Stimulated activated CD4-positive, alpha-beta T cell treated with anti-CD3 and anti-CD28 coated beads, Interleukin-15, amount 100 ng/mL, for 24 hours (primary cell): ENCODE results near the gene UFL1.

Experiments
- DNase-seq: peaks from one replicate; pipeline ENCODE4 v3.0.0-alpha.2; 2020

Gene UFL1

DNA sequence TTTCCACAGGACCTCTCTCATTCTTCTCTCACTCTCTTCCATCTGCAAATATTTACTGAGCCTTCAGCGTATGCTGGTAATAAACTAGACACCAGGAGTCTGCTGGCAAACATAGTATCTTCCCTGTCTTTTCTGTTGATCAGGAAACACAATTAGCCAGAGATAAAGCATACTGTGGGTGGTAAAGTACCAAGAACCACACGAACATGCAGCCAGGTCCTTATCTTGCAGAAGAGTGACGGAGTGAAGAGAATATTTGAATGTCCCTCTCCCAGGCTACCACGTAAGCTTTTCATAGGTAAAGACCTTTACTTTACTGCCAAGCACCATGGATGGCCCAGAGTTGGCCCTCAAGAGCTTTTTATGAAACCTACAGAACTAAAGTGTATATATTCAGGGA lies 54.6 kb downstream of the UFL1 start:
- DNase-seq, result no peak

DNA sequence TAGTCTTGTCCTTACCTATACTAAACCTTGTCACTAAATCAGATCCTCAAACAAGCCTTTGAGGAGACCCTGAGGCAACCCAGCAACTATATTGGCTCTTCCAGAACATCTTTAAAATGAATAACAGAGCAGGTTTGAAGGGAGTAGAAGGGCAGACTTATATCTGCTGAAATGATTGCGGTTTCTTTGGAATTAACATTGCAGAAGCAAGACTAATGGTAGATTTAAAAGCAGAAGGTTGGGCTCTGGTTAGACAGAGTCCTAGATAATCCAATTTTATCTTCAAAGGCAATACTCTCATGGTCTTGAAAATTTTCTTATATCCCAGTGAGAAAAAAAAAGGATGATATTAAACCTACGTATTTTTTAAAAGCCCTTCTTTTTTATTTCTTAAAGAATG lies 60.4 kb downstream of the UFL1 start:
- DNase-seq, result no peak

DNA sequence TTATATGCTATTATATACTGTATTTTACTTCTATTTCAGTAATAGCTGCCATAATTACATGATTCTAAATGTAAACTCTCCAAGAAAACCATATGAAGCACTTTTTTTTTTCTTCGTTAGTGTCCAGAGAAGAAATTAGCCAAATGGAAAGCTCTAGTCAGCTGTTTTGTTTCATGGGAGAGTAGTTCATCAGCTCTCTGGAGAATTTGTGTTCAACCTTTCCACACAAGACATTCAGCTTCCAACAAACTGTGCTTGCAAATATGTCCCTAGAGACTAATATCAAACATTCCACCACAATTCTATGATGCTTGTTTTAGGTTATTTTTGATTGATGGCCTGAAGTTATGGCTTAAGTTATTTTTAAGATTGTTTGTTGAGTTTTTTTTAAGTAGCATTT lies 60.8 kb downstream of the UFL1 start:
- no peak for DNase-seq

DNA sequence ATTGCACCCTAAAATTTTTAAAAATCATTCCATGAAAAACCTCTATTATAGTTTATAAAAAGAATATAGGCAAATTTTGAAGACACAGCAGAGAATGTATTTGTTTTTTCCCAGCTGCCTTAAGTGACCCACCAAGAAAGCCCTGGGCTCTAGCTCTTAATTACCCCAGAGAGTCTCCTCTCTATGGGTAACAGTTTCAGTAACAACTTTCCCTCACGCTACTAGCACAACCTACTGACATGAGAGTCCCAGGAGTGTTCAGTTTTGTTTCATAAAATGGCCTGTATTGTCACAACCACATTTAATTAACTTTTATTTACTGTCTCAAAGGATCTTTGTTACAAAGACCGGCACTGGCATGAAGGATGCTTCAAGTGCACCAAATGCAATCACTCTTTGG lies 82.8 kb downstream of the UFL1 start:
- DNase-seq, result no peak
